DMS153 treated with DMSO at 0.1 percent for 48 hours (cell line): ENCODE measurements around the gene CTAG1B.
"Not testable (repeated sequence)": the region's sequence is repeated elsewhere in the genome, so short reads cannot be mapped to it uniquely, and the experiment has no call there.

Source experiments
- DNase-seq: peaks from one replicate; lab custom pipeline; 2025; ENCODE audit not compliant: unreplicated experiment; lab: John Stamatoyannopoulos, UW

Gene CTAG1B

DNA sequence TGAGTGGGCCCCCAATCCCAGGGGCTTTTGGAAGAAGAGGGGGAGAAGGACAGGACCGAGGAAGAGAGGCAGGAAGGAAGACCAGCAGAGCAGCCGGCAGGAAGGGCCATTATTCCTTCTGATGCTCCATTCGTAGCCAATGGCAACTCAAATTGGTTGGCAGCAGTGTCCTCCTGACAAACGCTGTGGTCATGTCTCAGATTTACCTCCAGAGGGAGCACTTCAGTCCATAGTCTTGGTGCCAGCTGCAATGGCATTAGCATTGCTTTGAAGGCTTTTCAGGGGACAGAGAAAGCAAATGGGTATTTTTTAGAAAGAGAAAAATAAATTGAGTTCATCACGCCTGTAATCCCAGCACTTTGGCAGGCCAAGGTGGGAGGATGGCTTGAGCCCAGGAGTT, 9.9 kb upstream of the CTAG1B start:
- DNase-seq, result not testable (repeated sequence)

GRCh38 chrX:154620767-154621414, 1.8 kb upstream of the CTAG1B start:
- not testable (repeated sequence) for DNase-seq

DNA sequence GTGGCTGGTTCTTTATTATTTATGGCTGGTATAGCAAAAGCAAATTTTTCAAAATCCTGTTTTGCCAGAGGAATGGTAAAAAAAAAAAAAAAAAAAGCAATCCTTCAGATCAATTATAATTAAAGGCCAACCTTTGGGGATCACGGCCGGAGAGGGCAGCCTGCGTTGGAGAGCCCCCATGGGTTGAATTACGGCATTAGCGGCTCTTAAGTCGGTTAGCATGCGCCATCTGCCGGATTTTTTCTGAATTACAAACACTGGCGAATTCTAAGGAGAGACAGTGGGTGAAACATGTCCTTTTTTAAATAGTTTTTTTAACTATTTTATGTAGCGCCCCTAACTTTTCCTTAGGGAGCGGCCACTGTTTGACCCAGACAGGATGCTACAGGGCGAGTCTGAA, 5.5 kb downstream of the CTAG1B start:
- DNase-seq, result not testable (repeated sequence)

GRCh38 chrX:154611146-154611545, 7.9 kb downstream of the CTAG1B start:
- DNase-seq, result not testable (repeated sequence)

GRCh38 chrX:154608823-154609222, 10.3 kb downstream of the CTAG1B start:
- not testable (repeated sequence) for DNase-seq

DNA sequence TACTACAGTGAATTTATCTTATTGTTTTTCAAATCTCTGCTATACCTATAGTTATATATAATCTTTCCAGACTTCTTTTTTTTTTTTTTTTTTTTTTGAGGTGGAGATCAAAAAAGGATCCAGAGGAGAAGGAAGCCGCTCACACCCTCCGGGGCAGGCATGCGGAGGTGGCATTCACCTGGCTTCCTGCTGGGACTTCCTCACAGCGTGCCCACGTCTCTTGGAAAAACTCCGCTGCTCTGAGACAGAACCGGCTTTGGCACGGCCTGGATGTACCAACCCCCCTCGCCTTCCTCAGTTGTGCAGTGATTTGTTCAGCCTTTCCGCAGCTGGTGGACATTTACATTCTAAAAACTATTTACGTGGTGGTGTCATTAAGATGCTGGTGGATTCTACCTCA, 11.1 kb downstream of the CTAG1B start:
- DNase-seq, result not testable (repeated sequence)

DNA sequence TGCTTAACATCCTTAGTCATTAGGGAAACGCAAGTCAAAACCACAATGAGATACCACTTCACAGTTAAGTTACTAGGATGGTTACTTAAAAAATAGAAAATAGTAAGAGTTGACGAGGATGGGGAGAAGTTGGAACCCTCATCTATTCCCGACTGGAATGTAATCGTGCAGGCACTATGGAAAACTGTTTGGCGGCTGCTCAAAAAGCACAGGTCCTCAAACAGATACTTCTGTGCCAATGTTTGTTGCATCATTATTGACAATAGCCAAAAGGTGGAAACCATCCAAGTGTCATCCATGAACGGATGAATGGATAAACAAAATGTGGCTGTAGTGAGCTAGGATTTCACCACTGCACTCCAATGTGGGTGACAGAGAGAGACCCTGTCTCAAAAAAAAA, 11.7 kb downstream of the CTAG1B start:
- peak; percentile 19 for DNase-seq

- no peak for DNase-seq
Observed at GRCh38 chrX:154605566-154605965, 13.5 kb downstream of the CTAG1B start.

GRCh38 chrX:154603438-154604430, 15.3 kb downstream of the CTAG1B start:
- no peak for DNase-seq

DNA sequence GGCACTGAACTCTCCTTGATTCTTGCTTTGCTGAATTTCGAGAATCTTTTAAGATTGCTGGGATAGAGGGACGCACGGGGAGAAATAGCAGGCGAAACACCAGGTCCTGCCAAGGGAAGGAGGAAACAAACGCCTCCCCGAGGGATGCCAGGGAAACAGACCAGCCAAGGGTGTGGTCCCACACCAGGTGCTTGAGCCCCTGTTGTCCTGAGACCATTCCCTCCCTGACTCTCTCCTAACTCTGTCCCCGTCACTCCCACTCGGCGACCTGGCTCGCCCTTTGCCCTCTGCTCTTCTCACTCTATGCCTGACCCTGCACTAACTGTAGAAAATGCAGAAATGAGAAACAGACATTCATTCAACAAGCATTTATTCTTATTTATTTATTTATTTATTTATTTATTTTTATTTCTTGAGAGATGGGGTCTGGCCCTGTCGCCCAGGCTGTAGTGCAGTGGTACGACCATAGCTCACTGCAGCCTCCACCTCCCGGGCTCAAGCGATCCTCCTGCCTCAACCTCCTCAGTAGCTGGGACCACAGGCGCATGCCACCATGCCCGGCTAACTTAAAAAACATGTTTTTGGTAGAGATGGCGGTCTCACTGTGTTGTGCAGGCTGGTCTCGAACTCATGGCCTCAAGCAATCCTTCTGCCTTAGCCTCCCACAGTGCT, 16.2 kb downstream of the CTAG1B start:
- no peak for DNase-seq

DNA sequence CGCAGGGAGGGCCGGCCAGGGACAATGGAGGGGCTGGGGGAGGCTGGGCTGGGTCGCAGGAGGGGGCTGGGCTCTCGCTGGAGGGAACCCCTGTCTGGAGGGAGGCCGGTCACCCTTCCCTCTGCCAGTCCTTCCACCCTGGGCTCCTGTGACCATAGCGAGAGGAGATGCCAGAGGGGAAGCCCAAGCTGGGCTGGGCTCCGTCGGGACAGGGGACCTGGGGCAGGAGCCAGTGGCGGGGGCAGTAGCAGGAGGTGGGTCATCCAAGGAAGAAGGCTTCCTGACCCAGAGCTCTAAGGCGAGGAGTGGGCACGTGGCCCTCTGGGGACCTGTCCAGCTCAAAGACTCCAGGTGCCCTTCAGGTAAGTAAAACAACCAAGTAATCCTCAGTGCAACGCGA, 16.9 kb downstream of the CTAG1B start:
- DNase-seq, result no peak

DNA sequence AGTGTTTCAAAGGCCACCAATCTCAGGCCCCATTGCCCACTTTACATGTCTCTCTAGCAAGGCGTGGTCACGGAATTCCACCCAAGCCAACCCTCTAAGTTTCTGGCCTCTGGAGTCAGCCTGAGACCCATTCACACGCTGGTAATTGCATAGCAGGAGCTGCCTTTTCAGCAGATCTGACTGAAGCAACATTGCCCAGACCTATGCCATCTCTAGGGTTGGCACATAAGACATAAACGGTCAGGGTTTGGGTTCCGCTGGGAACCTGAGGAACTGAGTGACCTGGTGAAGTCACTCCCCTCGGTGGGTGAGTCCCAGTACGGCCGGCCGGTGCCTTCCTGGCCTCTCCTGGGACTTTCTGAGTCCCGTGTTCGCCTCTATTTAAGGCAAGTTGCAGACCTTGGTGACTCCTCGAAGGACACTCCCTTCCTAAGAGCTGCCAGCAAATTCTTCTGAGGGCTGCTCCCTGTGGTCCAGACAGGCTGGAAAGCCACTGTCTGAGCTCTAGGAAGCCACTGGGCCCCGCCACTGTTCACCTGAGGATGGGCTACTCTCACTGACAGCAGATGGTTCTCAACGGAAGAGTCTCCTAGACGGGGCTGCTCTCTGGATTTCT, 18.2 kb downstream of the CTAG1B start:
- no peak for DNase-seq

- DNase-seq, result no peak
Observed at GRCh38 chrX:154599531-154599930, 19.6 kb downstream of the CTAG1B start.

- DNase-seq, result no peak
Observed at GRCh38 chrX:154598656-154599055, 20.4 kb downstream of the CTAG1B start.

DNA sequence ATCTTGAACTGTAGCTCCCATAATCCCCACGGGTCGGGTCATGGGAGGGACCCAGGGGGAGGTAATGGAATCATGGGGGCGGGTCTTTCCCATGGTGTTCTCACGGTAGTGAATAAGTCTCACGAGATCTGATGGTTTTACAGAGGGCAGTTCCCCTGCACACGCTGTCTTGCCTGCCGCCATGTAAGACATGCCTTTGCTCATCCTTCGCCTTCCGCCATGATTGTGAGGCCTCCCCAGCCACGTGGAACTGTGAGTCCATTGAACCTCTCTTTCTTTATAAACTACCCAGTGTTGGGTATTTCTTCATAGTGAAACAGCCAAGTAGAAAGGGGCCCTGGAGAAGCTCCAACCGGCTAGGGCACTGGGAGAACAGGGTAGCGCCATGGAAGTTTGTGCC, 21.9 kb downstream of the CTAG1B start:
- no peak for DNase-seq

DNA sequence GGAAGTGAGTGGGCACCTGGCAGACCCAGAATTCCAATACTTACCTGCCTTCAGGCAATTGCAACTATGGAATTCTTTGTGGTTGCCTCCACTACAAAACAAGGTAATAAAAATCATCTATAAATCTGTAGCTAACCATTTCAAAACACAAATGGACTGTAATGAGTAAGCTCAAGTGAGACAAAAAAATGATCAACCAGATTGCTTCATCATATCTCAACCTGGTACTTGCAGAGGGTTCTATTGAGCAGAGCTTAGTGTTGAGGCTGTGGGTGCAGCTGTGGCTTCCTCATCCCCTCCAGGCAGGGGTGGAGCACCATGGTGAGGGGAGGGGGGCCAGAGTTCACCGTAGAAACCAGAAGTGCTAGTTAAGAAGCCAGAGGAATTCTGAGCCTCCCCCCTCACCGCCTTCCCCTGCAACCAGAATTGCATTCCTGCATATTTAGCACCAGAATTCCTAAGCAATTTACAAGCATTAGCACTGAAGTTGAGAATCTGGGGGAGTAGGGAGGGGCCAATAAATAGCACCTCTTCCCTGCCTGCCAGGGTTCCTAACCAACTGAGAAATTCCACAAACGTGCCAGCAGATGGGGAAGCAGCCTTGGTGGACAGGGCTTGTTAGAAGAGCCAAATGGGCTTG, 22.7 kb downstream of the CTAG1B start:
- DNase-seq, result no peak

GRCh38 chrX:154595559-154596249, 23.4 kb downstream of the CTAG1B start:
- DNase-seq, result no peak

DNA sequence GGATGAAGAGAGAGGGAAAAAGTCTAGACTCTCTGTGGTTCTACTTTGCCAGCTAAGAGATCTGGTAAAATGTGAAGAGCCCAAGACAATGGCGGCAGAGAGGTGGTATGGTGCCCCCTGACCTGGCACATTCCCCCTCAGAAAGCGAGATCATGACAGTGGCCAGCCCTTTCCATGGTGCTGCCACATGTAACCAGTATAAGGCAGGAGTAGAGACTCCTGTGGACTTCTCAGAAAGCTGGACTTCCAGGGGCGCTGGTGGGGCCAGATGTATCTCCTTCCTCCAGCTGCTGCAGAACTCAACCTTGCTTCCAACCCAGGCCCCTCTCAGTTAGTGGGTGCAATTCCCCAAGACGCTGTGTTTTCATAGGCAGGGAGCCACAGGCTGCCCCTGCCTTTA, 24.6 kb downstream of the CTAG1B start:
- no peak for DNase-seq

DNA sequence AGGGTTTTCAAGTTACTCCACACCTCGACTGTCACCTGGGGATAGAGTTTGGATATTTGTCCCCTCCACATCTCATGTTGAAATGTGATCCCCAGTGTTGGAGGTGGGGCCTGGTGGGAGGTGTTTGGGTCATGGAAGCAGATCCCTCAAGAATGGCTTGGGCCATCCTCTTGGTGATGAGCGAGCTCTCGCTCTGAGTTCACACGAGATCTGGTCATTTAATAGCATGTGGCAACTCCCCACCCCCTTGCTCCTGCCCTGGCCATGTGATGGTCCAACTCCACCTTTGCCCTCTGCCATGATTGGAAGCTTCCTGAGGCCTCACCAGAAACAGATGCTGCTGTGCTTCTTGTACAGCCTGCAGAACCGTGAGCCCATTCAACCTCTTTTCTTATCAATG, 25.9 kb downstream of the CTAG1B start:
- no peak for DNase-seq

GRCh38 chrX:154592505-154592904, 26.6 kb downstream of the CTAG1B start:
- no peak for DNase-seq
